SK-N-SH treated with all-trans-retinoic acid at 6 μM for 48 hours (cell line): ENCODE data around the gene NFATC2IP.

Experiments used
- ATAC-seq: fragments of 200-7000 bp; cut with Tn5 transposase; 3 replicates; pipeline ENCODE4 v1.9.1; 2020; ENCODE audit warnings: mild to moderate bottlenecking, moderate library complexity
- ARNTL ChIP-seq: fragments of 450-650 bp; formaldehyde crosslinking; IDR thresholded peaks from 2 replicates; pipeline ENCODE4 v1.5.0; 2020; ENCODE audit warnings: low read depth, mild to moderate bottlenecking, moderate library complexity, borderline replicate concordance
- CREB5 ChIP-seq: fragments of 250-450 bp; sonication (Bioruptor Pico); IDR thresholded peaks from 2 replicates; pipeline ENCODE4 v1.5.1; 2020; ENCODE audit warnings: low read depth, mild to moderate bottlenecking, moderate library complexity
- CSDC2 ChIP-seq: fragments of 250-450 bp; sonication (Bioruptor Pico); IDR thresholded peaks from 2 replicates; pipeline ENCODE4 v1.5.0; 2020; ENCODE audit warnings: mild to moderate bottlenecking, moderate library complexity
- CSRNP3 ChIP-seq: fragments of 250-450 bp; sonication (Bioruptor Pico); IDR thresholded peaks from 2 replicates; pipeline ENCODE4 v1.5.1; 2021; ENCODE audit warnings: mild to moderate bottlenecking, moderate library complexity
- ESRRG ChIP-seq: fragments of 250-450 bp; sonication (Bioruptor Pico); IDR thresholded peaks from 2 replicates; pipeline ENCODE4 v1.6.1; 2021; ENCODE audit warnings: mild to moderate bottlenecking
- GLIS3 ChIP-seq: fragments of 250-450 bp; sonication (Bioruptor Pico); IDR thresholded peaks from 2 replicates; pipeline ENCODE4 v1.5.0; 2020; ENCODE audit warnings: mild to moderate bottlenecking, moderate library complexity
- ISL1 ChIP-seq: fragments of 250-450 bp; sonication (Bioruptor Pico); IDR thresholded peaks from 2 replicates; pipeline ENCODE4 v2.1.2; 2022; ENCODE audit warnings: mild to moderate bottlenecking, moderate library complexity
- OSR1 ChIP-seq: fragments of 250-450 bp; sonication (Bioruptor Pico); IDR thresholded peaks from 2 replicates; pipeline ENCODE4 v1.8.0; 2022; ENCODE audit warnings: moderate library complexity, mild to moderate bottlenecking, inconsistent platforms
- PATZ1 ChIP-seq: fragments of 250-450 bp; sonication (Bioruptor Pico); IDR thresholded peaks from 2 replicates; pipeline ENCODE4 v1.8.0; 2020; ENCODE audit warnings: mild to moderate bottlenecking, moderate library complexity, borderline replicate concordance
- POU6F1 ChIP-seq: fragments of 250-450 bp; sonication (Bioruptor Pico); IDR thresholded peaks from 2 replicates; pipeline ENCODE4 v1.8.0; 2021; ENCODE audit warnings: low read depth, mild to moderate bottlenecking, moderate library complexity, borderline replicate concordance
- PPARA ChIP-seq: fragments of 250-450 bp; sonication (Bioruptor Pico); IDR thresholded peaks from 2 replicates; pipeline ENCODE4 v1.5.0; 2020; ENCODE audit warnings: mild to moderate bottlenecking, borderline replicate concordance
- RARB ChIP-seq: fragments of 250-450 bp; sonication (Bioruptor Pico); IDR thresholded peaks from 2 replicates; pipeline ENCODE4 v1.8.0; 2021; ENCODE audit warnings: mild to moderate bottlenecking, moderate library complexity
- SNAI2 ChIP-seq: fragments of 250-450 bp; sonication (Bioruptor Pico); IDR thresholded peaks from 2 replicates; pipeline ENCODE4 v1.5.0; 2020; ENCODE audit warnings: mild to moderate bottlenecking, moderate library complexity
- TCF4 ChIP-seq: fragments of 250-450 bp; sonication (Bioruptor Pico); IDR thresholded peaks from 2 replicates; pipeline ENCODE4 v1.8.0; 2021; ENCODE audit warnings: mild to moderate bottlenecking, moderate library complexity, borderline replicate concordance
- TOX ChIP-seq: fragments of 250-450 bp; sonication (Bioruptor Pico); IDR thresholded peaks from 2 replicates; pipeline ENCODE4 v1.8.0; 2021; ENCODE audit warnings: mild to moderate bottlenecking, moderate library complexity, borderline replicate concordance
- TSHZ2 ChIP-seq: fragments of 250-450 bp; sonication (Bioruptor Pico); IDR thresholded peaks from 2 replicates; pipeline ENCODE4 v1.5.0; 2020; ENCODE audit warnings: mild to moderate bottlenecking, moderate library complexity
- ZC3H10 ChIP-seq: fragments of 250-450 bp; sonication (Bioruptor Pico); IDR thresholded peaks from 2 replicates; pipeline ENCODE4 v1.5.1; 2021; ENCODE audit warnings: mild to moderate bottlenecking, moderate library complexity
- ZFP3 ChIP-seq: fragments of 250-450 bp; sonication (Bioruptor Pico); IDR thresholded peaks from 2 replicates; pipeline ENCODE4 v1.5.0; 2020; ENCODE audit warnings: mild to moderate bottlenecking, moderate library complexity
- ZFP30 ChIP-seq: fragments of 450-650 bp; formaldehyde crosslinking; IDR thresholded peaks from 2 replicates; pipeline ENCODE4 v1.5.0; 2022; ENCODE audit warnings: mild to moderate bottlenecking, moderate library complexity
- ZNF565 ChIP-seq: fragments of 450-650 bp; formaldehyde crosslinking; conservative IDR thresholded peaks from 2 replicates; pipeline ENCODE4 v1.5.0; 2020; ENCODE audit warnings: low read depth, mild to moderate bottlenecking, moderate library complexity
- ZNF70 ChIP-seq: fragments of 450-650 bp; formaldehyde crosslinking; IDR thresholded peaks from 2 replicates; pipeline ENCODE4 v1.5.0; 2020; ENCODE audit warnings: mild to moderate bottlenecking, moderate library complexity
- ZNF8 ChIP-seq: fragments of 450-650 bp; formaldehyde crosslinking; IDR thresholded peaks from 2 replicates; pipeline ENCODE4 v1.5.0; 2020; ENCODE audit warnings: mild to moderate bottlenecking, moderate library complexity

The NFATC2IP gene

GRCh38 chr16:28943281-28943680 is 7.5 kb upstream of the NFATC2IP start (continued):
- TF ChIP-seq ISL1 (CRISPR knock-in tag), result no peak
- no peak for TF ChIP-seq ZNF565
- no peak for TF ChIP-seq ZFP30 (CRISPR knock-in tag)
- no peak for TF ChIP-seq TSHZ2 (CRISPR knock-in tag)

GRCh38 chr16:28946681-28947080 is 4.1 kb upstream of the NFATC2IP start:
- TF ChIP-seq OSR1, result no peak
- no peak for TF ChIP-seq PATZ1 (CRISPR knock-in tag)
- TF ChIP-seq TOX (CRISPR knock-in tag), result no peak
- no peak for TF ChIP-seq ZNF70 (CRISPR knock-in tag)
- no peak for TF ChIP-seq ZC3H10
- TF ChIP-seq TCF4 (CRISPR knock-in tag), result no peak
- TF ChIP-seq ARNTL (CRISPR knock-in tag), result no peak
- no peak for TF ChIP-seq SNAI2 (CRISPR knock-in tag)
- no peak for TF ChIP-seq ISL1 (CRISPR knock-in tag)
- TF ChIP-seq CREB5, result no peak
- no peak for TF ChIP-seq ESRRG (CRISPR knock-in tag)
- TF ChIP-seq PPARA (CRISPR knock-in tag), result no peak
- TF ChIP-seq ZNF8 (CRISPR knock-in tag), result no peak
- TF ChIP-seq TSHZ2 (CRISPR knock-in tag), result no peak
- TF ChIP-seq ZNF565, result no peak
- TF ChIP-seq GLIS3 (CRISPR knock-in tag), result no peak
- TF ChIP-seq POU6F1 (CRISPR knock-in tag), result no peak
- TF ChIP-seq RARB (CRISPR knock-in tag), result no peak
- no peak for TF ChIP-seq ZFP3 (CRISPR knock-in tag)
- ATAC-seq, result no peak

GRCh38 chr16:28951410-28951943 is 740 bp downstream of the NFATC2IP start:
- ATAC-seq, result no peak; the same call in 2 of the 3 replicates
- TF ChIP-seq ESRRG (CRISPR knock-in tag), result no peak
- no peak for TF ChIP-seq RARB (CRISPR knock-in tag)
- no peak for TF ChIP-seq CSRNP3 (CRISPR knock-in tag)
- no peak for TF ChIP-seq ZNF565
- TF ChIP-seq ARNTL (CRISPR knock-in tag), result no peak
- TF ChIP-seq ZFP3 (CRISPR knock-in tag), result no peak
- TF ChIP-seq OSR1, result no peak
- no peak for TF ChIP-seq SNAI2 (CRISPR knock-in tag)
- no peak for TF ChIP-seq GLIS3 (CRISPR knock-in tag)
- no peak for TF ChIP-seq PPARA (CRISPR knock-in tag)
- TF ChIP-seq ZFP30 (CRISPR knock-in tag), result no peak
- no peak for TF ChIP-seq TCF4 (CRISPR knock-in tag)
- no peak for TF ChIP-seq ISL1 (CRISPR knock-in tag)
- TF ChIP-seq PATZ1 (CRISPR knock-in tag), result no peak
- TF ChIP-seq ZC3H10, result no peak
- TF ChIP-seq CSDC2 (CRISPR knock-in tag), result no peak
